NCI-H446 treated with DMSO at 0.1 percent for 48 hours (cell line): ENCODE measurements around the gene ADD1.

Experiments used
- DNase-seq: peaks from one replicate; lab custom pipeline; 2025; lab: John Stamatoyannopoulos, UW

The ADD1 gene, protein sequence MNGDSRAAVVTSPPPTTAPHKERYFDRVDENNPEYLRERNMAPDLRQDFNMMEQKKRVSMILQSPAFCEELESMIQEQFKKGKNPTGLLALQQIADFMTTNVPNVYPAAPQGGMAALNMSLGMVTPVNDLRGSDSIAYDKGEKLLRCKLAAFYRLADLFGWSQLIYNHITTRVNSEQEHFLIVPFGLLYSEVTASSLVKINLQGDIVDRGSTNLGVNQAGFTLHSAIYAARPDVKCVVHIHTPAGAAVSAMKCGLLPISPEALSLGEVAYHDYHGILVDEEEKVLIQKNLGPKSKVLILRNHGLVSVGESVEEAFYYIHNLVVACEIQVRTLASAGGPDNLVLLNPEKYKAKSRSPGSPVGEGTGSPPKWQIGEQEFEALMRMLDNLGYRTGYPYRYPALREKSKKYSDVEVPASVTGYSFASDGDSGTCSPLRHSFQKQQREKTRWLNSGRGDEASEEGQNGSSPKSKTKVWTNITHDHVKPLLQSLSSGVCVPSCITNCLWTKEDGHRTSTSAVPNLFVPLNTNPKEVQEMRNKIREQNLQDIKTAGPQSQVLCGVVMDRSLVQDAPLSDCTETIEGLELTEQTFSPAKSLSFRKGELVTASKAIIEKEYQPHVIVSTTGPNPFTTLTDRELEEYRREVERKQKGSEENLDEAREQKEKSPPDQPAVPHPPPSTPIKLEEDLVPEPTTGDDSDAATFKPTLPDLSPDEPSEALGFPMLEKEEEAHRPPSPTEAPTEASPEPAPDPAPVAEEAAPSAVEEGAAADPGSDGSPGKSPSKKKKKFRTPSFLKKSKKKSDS

GRCh38 chr4:2843263-2843940, at the start of gene ADD1:
Gene ADD1, plus strand, starts transcription at chr4:2843844. Its CDS starts 32,072 bp downstream, at chr4:2875916.
- DNase-seq = peak; percentile 47

GRCh38 chr4:2794486-2795299, 49.0 kb upstream of the ADD1 start:
- no peak for DNase-seq

- no peak for DNase-seq
These were observed 48.2 kb upstream of the ADD1 start for GRCh38 chr4:2795300-2795892.

DNA sequence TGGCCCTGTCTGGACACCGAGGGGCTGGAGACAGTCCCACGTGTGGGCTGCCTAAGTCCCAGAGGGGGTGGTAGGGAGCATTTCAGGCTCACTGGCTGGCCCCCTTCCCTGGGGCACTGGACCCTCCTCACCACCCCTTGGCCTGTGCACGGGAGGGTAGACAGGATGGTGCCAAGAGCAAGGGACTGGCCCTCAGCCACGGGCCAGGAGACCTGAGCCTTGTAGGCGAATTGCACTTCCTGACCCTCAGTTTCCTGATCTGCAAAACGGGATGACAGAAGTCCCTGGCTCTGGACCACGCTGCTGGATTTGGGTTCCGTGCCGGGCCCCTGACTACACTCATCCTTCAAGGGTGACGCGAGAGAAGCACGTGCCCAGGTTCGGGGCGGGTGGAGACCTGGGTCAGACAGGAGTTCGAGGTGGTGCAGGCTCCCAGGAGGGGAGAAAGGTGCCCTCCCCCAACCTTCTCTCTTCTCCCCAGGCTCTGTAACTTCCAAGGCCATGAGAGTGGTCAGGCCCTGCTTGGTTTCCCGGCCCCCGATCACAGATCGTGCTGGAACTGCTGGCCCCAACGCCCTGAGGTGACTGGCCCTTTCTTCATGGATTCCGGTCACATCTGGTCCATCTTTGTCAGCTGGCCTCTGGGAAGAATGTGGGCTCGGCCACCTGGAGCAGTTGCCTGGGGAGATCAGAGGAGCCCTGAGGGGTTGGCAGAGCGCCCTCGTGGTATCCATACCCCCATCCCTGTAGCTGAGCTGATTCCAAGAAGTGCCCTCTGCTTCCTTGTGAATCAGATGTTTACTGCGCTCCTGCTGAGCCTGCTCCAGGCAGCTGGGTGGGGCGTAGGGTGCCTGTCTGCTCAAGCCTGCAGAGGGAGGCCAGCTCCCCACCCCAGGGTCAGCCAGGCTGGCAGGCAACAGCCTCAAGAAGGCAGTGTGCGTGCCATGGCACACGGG, 47.5 kb upstream of the ADD1 start:
- no peak for DNase-seq

DNA sequence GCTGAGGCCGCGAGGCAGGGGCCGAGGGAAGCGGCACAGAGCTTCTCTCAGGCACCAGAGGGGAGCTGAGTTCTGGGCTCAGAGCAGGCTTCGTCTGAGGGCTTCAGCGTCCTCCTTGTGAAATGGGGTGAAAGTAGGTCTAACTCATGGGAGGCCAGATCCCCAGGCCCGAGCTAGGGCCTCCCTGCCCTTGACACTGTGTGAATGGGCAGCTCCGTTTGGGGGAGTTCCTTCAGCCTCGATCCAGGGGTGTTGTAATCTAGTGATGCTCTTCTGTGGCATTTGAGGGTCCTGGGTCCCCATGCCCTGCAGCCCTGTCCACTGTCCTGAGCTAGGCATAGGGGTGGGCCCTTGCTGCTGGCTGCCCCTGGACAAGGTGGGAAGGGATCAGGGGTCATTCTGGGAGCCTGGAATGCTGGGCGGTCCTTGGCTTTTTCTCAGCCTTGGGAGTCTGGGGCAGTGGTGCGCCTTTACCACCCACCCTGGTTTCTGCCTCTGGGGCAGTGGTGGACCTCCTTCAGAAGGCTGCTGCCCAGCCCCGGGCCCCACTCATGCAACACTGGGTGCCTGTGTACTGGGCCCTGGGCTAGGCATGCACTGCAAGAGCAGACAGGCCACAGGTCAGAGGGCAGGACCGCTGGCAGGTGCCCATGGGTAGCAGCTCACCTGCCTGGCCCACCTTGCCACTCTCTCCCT, 46.6 kb upstream of the ADD1 start:
- no peak for DNase-seq

GRCh38 chr4:2797545-2798305, 45.9 kb upstream of the ADD1 start:
- DNase-seq = no peak

- DNase-seq = no peak
These were observed 45.0 kb upstream of the ADD1 start for GRCh38 chr4:2798399-2799223.

- DNase-seq = no peak
These were observed 44.3 kb upstream of the ADD1 start for GRCh38 chr4:2799224-2799911.

DNA sequence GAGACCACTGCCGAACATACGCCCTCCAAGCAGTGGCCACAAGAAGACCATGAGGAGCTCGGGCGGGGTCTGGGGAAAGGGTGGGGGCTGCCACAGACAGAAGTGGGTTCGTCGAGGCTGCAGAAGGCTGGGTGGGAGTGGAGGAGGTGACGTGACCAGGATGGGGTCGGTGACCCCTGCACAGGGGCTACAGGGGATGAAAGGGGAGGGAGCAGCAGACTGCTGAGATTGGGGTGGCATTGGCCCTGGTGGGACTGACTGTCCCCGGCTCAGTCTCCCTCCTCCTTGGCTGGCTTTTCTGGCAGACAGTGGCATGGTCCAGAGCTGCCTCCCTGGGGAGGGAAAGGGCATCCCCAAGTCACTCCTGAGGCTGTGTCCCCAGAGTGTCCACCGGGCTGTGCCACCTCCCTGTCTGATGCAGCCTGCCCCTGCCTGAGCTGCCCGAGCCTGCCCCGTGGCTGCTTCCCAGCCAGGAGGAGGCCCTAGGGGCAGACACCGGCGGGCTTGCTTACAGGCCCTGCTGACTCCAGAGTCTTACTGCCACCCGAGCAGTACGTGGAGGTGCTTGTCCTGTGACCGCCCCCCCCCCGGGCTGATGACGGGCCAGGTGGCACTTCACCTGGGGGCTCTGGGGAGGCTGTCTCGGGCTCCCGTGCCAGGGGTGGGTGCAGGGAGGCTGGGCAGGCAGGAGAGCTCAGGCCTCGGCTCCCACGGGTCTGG, 43.5 kb upstream of the ADD1 start:
- DNase-seq = no peak

GRCh38 chr4:2800691-2801596, 42.7 kb upstream of the ADD1 start:
- DNase-seq = no peak

- DNase-seq = no peak
These were observed 40.8 kb upstream of the ADD1 start for GRCh38 chr4:2802618-2803531.

GRCh38 chr4:2803624-2804448, 39.8 kb upstream of the ADD1 start:
- DNase-seq = no peak

GRCh38 chr4:2804449-2804972, 39.1 kb upstream of the ADD1 start:
- DNase-seq = no peak
